T-helper 1 cell treated with Interleukin-12 subunit alpha and Interleukin-12 subunit beta and Interleukin-4 antibody, amounts not matched to agents 30 μg/mL and 1 μg/mL, for 36 hours (primary cell): ENCODE data around the gene EVL.

ENCODE experiments used
- H3K27ac Mint-ChIP-seq: one replicate; pipeline ENCODE4 v1.8.0; 2021; ENCODE audit warnings: mild to moderate bottlenecking, mixed read lengths
- H3K27me3 Mint-ChIP-seq: one replicate; pipeline ENCODE4 v1.8.0; 2021; ENCODE audit warnings: low read depth, mixed read lengths
- H3K36me3 Mint-ChIP-seq: one replicate; pipeline ENCODE4 v1.8.0; 2021; ENCODE audit warnings: low read depth, mixed read lengths
- H3K4me1 Mint-ChIP-seq: one replicate; pipeline ENCODE4 v1.8.0; 2021; ENCODE audit warnings: low read depth, mixed read lengths
- H3K4me3 Mint-ChIP-seq: one replicate; pipeline ENCODE4 v1.8.0; 2021; ENCODE audit warnings: mild to moderate bottlenecking, moderate library complexity, mixed read lengths
- H3K9me3 Mint-ChIP-seq: one replicate; pipeline ENCODE4 v1.8.0; 2021; ENCODE audit warnings: mixed read lengths

EVL gene

DNA sequence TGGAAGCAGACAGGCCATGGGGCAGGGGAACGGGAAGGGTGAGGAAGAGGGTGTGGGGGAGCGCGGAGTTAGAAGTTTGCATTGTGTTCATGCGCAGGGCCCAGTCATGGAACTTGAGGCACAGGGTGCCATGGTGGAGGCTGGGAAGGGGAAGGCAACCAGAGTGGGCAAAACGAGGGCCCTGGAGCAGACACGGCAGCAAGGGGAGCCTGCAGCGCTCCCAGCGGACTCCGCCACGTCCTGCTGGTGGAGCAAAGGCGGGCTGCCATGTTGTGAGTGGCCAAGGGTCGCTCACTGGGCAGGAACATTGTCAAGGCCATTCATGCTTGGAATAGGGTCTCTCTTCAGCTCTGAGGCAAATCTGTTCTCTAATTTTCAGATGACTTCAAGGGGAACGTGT, 73.7 kb downstream of the EVL start:
- Mint-ChIP-seq H3K36me3 (peaks cover 54% of the 10 kb centered on the region), H3K27me3 (no peaks in the 10 kb centered on the region), H3K27ac (no peak overlapping the region), H3K4me3 (no peak overlapping the region), H3K9me3 (no peaks in the 10 kb centered on the region), H3K4me1 (peaks cover 8% of the 10 kb centered on the region)

DNA sequence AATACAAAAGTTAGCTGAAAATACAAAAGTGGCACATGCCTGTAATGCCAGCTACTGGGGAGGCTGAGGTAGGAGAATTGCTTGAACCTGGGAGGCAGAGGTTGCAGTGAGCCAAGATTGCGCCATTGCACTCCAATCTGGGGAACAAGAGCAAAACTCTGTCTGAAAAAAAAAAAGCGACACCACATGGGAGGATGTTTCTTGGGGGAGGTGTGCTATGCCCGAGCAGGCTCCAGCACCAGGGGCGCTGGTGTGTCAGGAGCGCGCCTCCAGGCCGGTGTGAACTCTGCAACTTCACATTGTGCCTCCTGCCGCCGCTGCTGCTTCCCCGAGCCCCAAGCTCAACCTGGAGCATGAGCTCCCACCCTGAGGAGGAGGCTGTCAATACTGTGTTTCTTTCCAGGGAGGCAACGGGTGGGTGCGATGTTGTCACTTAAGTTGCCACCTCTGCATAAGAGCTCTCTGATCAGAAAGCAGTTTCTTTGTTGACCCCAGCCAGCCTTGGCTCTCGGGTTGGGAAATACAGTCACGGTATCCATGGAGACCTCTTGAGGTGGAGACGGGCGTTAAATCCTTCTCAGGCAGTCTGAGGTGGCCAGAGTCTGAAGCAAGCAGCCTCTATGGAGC, 75.3 kb downstream of the EVL start:
- Mint-ChIP-seq H3K27ac (no peak overlapping the region), H3K4me3 (no peak overlapping the region)

GRCh38 chr14:100141098-100141497, 75.9 kb downstream of the EVL start:
- peaks cover 10% of the 10 kb centered on the region for H3K4me1 Mint-ChIP-seq
- peaks cover 40% of the 10 kb centered on the region for H3K36me3 Mint-ChIP-seq
- H3K27ac Mint-ChIP-seq = no peak overlapping the region
- H3K4me3 Mint-ChIP-seq = no peak overlapping the region
- no peaks in the 10 kb centered on the region for H3K27me3 Mint-ChIP-seq
- H3K9me3 Mint-ChIP-seq = no peaks in the 10 kb centered on the region

More for the DNA sequence above, 75.3 kb downstream of the EVL start:
- Mint-ChIP-seq H3K27me3 (no peaks in the 10 kb centered on the region), H3K9me3 (no peaks in the 10 kb centered on the region), H3K4me1 (peaks cover 8% of the 10 kb centered on the region), H3K36me3 (peaks cover 45% of the 10 kb centered on the region)

GRCh38 chr14:100142073-100143040, 77.1 kb downstream of the EVL start:
- Mint-ChIP-seq H3K27ac (peak overlapping the region; percentile 31), H3K27me3 (no peaks in the 10 kb centered on the region), H3K9me3 (no peaks in the 10 kb centered on the region), H3K4me3 (no peak overlapping the region), H3K36me3 (peaks cover 32% of the 10 kb centered on the region), H3K4me1 (peaks cover 11% of the 10 kb centered on the region)

DNA sequence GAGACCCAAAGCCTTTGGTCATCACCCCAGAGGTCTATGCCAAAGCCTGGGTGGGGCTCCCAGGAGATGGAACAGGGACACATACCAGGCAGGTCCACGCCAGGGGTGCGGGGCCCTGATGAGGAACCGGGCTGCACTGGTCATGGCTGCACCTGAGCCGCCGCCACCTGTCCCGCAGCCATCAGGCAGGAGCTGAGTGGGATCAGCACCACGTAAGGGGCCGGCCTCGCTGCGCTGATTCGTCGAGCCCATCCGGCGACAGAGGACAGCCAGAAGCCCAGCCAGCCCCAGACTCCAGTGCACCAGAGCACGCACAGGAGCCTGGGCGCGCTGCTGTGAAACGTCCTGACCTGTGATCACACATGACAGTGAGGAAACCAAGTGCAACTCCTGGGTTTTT, 78.3 kb downstream of the EVL start:
- Mint-ChIP-seq H3K27me3 (no peaks in the 10 kb centered on the region), H3K4me3 (no peak overlapping the region), H3K27ac (no peak overlapping the region), H3K36me3 (peaks cover 27% of the 10 kb centered on the region), H3K4me1 (peaks cover 11% of the 10 kb centered on the region), H3K9me3 (no peaks in the 10 kb centered on the region)

DNA sequence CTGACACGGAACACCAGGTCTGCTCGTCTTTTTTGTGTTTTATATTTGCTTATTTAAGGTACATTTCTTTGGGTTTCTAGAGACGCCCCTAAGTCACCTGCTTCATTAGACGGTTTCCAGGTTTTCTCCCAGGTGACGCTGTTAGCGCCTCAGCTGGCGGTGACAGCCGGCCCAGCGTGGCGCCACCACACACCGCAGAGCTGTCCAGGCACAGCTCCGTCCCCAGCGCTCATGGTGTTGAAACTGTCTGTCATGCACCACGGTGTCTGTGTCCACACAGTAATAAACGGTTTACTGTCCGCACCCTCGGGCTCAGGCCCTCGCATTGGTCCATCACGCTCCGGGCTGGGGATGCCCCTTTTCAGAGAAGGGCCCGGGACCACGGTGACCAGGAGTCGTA, 78.7 kb downstream of the EVL start:
- no peak overlapping the region for H3K4me3 Mint-ChIP-seq
- H3K36me3 Mint-ChIP-seq = peaks cover 23% of the 10 kb centered on the region
- peaks cover 11% of the 10 kb centered on the region for H3K4me1 Mint-ChIP-seq
- no peaks in the 10 kb centered on the region for H3K9me3 Mint-ChIP-seq
- no peak overlapping the region for H3K27ac Mint-ChIP-seq
- no peaks in the 10 kb centered on the region for H3K27me3 Mint-ChIP-seq

- Mint-ChIP-seq H3K27me3 (no peaks in the 10 kb centered on the region), H3K4me3 (no peak overlapping the region), H3K9me3 (no peaks in the 10 kb centered on the region), H3K27ac (no peak overlapping the region), H3K4me1 (peaks cover 10% of the 10 kb centered on the region), H3K36me3 (peaks cover 17% of the 10 kb centered on the region)
Measured at GRCh38 chr14:100144645-100144995, 79.4 kb downstream of the EVL start.

DNA sequence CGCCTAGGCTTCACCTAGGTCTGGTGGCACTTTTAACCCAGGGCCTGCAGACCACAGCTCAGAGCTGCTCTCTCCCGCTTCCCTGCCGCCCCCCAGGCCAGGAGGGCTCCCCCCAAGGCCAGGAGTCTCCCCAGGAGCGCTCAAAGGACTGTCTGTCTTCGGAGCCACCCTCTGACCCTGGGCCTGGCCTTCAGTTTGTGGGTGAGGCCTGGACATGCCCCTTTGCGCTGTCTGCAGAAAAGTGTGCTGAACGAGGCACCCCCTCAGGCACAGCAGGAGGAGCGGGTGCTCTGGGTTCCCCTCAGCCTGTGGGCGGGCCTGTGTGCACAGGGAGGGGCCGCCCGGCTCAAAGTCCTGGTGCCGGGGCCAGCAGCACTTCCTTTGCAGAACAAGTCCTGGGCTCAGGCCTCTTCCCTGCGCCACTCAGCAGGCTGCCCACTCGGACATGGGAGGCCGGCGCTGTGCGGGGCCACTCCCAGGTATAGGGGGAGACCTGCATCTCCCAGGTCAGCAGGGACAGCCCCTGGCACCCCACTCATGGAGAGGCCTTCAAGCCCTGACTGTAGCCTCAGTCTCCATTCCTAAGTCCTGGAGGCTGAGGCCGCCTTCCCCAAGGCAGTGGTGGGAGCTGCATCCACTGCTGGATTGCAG, 79.9 kb downstream of the EVL start:
- Mint-ChIP-seq H3K36me3 (peaks cover 15% of the 10 kb centered on the region), H3K27me3 (no peaks in the 10 kb centered on the region), H3K4me1 (peaks cover 9% of the 10 kb centered on the region), H3K9me3 (no peaks in the 10 kb centered on the region), H3K4me3 (no peak overlapping the region), H3K27ac (no peak overlapping the region)

DNA sequence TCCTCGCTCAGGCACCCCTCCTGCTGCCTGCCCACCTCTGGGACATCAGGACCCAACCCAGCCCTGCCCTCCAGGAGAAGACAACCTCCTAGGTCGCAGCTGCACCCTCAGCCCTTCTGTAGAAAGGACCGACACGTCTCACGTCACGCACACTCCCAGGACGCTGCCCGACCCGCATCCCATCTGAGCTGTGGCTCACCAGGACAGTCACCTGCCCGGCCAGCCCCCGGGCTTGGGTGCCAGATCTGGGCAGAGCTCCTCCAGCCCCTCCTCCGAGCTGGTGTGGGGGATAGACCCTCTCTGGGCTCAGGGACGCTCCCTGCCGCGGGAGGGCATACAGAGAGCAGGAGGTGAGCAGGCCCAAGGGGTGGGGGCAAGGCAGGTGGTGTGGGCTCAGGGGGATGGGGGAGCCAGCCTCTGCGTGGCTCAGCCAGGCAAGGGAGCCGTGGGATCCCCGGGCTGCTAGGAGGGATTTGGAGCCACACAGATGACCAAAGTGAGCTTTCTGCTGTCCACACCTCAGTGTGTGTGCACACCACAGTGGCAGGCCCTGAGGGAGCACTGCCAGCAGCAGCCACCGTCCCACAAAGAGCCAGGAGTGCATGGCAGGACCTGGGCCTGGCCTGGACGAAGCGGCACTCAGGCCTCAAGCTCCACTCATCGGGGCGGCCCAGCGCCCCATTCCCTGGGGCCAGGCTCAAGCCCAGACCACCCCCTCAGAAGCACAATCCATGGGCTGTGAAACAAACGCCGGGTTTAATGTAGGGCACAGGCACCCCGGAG, 80.7 kb downstream of the EVL start:
- H3K4me3 Mint-ChIP-seq = no peak overlapping the region
- peaks cover 9% of the 10 kb centered on the region for H3K4me1 Mint-ChIP-seq
- H3K9me3 Mint-ChIP-seq = no peaks in the 10 kb centered on the region
- no peak overlapping the region for H3K27ac Mint-ChIP-seq
- no peaks in the 10 kb centered on the region for H3K27me3 Mint-ChIP-seq
- peaks cover 12% of the 10 kb centered on the region for H3K36me3 Mint-ChIP-seq

DNA sequence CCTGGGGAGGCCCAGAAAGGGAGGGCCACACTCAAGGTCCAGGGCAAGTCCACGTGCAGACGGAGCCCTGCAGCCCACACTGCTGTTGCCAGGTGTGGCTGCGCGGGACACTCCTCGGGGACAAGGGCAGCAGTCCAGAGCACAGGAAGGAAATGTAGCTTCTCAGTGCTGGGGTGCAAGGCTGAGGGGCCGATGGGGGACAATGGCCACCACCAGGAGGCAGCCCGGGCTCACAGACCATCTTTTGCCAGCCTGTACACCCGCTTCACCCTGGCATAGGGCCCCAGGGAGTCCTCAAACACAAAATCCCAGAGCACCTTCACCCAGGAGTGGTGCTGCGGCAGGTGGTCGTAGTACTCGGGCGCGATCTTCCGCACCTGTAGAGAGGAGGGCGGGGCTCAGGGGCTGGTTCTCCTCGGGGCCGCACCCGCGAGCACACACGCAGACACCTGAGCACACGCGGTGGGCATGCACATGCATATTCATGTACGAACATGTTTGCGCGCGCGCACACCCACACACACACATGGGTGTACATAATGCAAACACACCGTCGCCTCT, 81.4 kb downstream of the EVL start:
- Mint-ChIP-seq H3K27me3 (no peaks in the 10 kb centered on the region), H3K4me3 (no peak overlapping the region), H3K27ac (no peak overlapping the region), H3K9me3 (no peaks in the 10 kb centered on the region), H3K36me3 (peaks cover 10% of the 10 kb centered on the region), H3K4me1 (peaks cover 9% of the 10 kb centered on the region)

- Mint-ChIP-seq H3K27me3 (no peaks in the 10 kb centered on the region), H3K27ac (peak overlapping the region; percentile 63)
Measured at GRCh38 chr14:100147181-100147631, 82.0 kb downstream of the EVL start.

DNA sequence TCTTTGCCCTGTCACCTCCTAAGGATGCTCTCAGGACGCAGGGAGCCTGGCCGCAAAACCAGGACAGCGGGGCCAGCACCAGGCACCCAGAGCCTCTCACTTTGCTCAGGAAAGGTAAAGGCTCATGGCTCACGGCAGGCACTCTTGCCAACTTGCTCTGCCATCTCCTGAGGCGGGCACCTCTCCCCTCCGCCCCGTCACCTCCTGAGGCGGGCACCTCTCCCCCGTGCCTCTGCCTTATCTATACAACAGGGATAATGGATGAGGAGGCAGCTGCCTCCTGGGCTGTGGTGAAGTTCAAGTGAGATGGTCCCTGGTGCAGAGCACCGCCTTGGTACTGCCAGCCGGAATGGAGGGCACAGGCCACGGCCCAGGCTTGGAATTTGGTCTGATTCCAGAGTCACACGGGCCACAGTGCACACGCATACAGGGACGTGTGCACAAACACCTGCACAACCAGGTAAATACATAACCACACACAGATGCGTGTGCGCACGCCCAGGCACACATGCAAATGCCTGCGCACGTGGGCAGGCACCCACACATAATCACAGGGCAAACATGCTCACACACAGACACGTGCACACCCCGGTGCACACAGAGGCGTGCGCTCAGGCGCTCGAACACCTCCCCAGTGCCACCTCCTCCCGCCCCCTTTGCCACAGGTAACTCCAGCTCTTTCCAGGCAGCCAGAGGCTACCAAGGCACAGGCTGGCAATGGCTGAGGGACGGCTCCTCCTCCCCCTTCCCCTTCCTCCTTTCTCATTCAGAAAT, 82.7 kb downstream of the EVL start:
- H3K27ac Mint-ChIP-seq = peak overlapping the region; percentile 77
- H3K36me3 Mint-ChIP-seq = peaks cover 5% of the 10 kb centered on the region
- H3K4me3 Mint-ChIP-seq = no peak overlapping the region
- no peaks in the 10 kb centered on the region for H3K27me3 Mint-ChIP-seq
- H3K4me1 Mint-ChIP-seq = peaks cover 9% of the 10 kb centered on the region
- H3K9me3 Mint-ChIP-seq = peaks cover 1% of the 10 kb centered on the region

More at GRCh38 chr14:100147181-100147631, 82.0 kb downstream of the EVL start:
- H3K9me3 Mint-ChIP-seq = no peaks in the 10 kb centered on the region
- no peak overlapping the region for H3K4me3 Mint-ChIP-seq
- H3K36me3 Mint-ChIP-seq = peaks cover 5% of the 10 kb centered on the region
- peaks cover 9% of the 10 kb centered on the region for H3K4me1 Mint-ChIP-seq
